ENCODE measurements around the gene MORC2. TPM values are rescaled to one million over a fixed set of nuclear protein-coding genes. Genes with fewer than 3 reads are reported as not detected.

The MORC2 gene
- total RNA-seq, 4 donors from 2014 or later = 13.9 to 18.6 (median 16.0) TPM

DNA sequence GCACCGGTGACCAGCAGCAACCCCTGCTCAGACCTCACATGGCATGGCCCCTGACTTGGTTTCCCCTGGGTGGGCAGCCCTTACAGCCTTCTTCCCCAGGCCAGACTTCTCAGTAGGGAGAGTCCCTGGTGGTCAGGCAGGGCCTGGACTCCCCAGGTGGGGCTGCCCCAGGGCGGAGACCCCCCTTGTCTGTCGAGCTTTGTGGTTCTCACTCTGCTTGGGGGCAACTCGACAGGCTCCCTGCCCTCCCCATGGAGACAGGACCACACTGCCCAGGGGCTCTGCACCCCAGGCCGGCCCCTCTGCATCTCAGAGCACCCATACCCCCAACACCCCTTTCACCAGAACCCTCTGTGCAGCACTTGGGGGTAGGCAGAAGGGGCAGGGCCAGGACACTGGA, 87.7 kb downstream of the MORC2 start:
- TF ChIP-seq, protein P1, sequence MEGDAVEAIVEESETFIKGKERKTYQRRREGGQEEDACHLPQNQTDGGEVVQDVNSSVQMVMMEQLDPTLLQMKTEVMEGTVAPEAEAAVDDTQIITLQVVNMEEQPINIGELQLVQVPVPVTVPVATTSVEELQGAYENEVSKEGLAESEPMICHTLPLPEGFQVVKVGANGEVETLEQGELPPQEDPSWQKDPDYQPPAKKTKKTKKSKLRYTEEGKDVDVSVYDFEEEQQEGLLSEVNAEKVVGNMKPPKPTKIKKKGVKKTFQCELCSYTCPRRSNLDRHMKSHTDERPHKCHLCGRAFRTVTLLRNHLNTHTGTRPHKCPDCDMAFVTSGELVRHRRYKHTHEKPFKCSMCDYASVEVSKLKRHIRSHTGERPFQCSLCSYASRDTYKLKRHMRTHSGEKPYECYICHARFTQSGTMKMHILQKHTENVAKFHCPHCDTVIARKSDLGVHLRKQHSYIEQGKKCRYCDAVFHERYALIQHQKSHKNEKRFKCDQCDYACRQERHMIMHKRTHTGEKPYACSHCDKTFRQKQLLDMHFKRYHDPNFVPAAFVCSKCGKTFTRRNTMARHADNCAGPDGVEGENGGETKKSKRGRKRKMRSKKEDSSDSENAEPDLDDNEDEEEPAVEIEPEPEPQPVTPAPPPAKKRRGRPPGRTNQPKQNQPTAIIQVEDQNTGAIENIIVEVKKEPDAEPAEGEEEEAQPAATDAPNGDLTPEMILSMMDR (IDR thresholded peaks at IDR 0.05) = no peak
- DNase-seq (ENCODE audit: low spot score) (no peak), ATAC-seq (ENCODE audit: low FRiP score) (no peak)

DNA sequence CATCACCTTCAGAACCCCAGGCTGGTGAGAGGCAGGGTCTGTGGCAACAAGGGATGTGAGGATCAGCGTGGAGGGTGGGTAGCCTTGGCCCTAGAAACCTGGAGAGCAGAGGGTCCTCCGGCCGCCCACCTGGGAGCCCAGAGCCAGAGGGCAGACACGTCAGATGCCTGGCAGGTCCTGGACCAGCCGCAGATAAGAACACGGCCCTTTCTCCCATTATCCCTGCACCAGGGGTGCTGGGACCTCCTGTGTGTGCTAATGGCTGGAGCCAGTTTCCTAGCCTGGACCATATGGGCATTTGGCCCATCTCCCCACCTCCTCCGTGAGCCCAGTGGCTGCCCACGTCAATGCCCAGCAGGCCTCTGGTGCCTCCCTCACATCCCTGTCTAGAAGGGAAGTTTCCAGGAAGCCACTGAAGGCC, 88.4 kb downstream of the MORC2 start:
- TF ChIP-seq, protein P1 (IDR thresholded peaks at IDR 0.05) = no peak
- ATAC-seq (ENCODE audit: low FRiP score) (no peak), DNase-seq (ENCODE audit: low spot score) (no peak)

DNA sequence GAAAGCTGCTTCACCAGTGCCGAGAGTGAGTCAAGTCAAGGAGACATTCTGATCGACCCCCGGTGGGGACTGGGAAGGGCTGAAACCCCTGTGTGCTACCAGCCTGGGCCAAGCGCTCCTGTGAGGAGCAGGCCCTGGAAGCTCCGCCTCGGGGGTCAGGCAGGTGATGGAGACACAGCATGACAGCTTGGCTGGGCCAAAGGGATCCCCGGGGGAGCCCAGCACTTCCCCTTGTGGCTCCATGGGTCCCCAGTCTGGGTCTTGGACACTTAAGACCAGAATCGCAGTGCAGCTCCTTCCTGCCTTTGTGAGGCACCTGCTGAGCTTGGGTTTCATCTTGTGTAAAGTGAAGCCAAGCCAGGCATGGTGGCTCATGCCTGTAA, 89.2 kb downstream of the MORC2 start:
- TF ChIP-seq, protein P1 (IDR thresholded peaks at IDR 0.05) = no peak
- no peak for DNase-seq (ENCODE audit: low spot score)
- ATAC-seq (ENCODE audit: low FRiP score) = no peak

DNA sequence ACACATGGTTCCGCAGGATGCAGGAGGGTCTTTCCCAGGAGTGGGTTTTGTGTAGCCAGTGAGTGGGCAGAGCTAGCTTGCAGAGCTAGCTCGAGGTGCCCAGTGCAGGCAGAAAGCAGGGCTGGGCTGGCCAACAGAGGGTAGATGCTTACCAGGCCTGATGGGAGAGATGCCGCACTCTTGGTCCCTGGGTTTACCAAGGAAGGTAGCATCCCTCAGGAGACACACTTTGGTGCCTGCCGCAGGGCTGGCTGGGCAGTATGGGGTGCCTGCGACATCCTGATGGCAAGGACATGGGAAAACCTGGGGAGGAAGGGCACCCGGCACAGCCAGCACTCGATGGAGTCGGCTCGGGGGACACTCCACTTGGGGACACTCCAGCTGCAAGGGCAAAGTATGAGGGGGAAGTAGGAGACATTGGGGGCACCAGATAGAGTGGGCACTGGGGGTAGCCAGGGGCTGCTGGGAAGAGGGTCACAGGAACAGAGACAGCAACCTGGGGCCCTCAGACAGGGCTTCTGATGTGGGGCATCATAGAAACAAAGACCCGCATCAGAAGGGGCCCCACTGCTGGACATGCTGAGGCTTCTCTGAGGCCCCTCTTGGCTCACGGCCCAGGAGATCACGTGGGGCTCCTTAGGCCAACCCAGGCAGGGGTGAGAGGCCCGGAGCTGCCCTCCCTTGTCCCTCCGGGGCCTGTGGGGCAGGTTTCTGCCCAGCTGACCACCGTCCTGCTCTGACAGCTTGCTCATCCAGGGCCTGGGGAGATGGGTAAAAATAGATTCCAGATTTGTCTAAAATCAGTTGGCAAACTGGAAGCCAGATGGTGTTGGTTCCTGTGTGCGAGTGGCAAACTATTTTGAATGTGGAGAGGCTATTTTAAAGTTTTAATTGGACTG, 89.8 kb downstream of the MORC2 start:
- ATAC-seq (ENCODE audit: low FRiP score) = no peak
- no peak for DNase-seq (ENCODE audit: low spot score)
- TF ChIP-seq, protein P1 (IDR thresholded peaks at IDR 0.05) = no peak

DNA sequence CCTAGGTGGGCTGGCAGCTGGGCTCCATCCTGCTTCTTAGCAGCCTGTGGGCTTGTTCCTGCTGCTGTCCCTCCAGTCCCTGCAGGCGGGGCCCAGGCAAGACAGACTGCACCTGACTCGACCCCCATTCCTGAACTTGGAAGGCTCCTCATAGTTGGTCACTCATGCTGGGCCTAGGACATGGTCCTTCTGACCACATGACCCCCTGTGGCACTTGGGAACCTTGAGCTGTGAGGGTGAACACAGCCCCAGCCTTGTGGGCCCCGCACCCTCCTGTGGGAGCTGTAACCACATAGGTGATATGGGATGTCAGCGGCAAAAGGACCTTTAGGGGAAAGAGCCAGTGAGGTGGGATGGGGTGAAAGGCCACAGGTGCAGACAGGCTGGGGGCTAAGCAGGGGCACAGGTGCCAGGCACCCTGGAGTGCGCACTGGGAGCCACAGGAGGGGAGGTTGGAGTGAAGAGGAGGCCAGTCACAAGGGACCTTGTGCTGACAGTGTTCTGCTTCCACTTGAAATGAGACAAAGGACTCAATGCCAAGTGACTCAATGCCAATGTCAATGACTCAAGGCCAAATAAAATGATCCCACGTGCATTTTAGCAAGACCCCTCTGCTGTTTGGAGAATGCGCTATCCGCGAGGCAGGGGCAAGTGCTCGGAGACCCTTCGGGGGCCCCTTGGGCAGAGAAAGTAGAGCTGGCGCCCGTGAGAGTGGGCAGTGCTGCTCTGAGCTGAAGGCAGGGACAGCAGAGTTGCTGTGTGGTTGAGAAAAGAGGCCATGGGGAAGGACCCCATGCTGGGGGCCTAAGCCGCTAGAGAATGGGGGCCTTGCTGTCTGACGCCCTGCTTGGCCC, 90.7 kb downstream of the MORC2 start:
- DNase-seq (ENCODE audit: low spot score) (no peak), ATAC-seq (ENCODE audit: low FRiP score) (no peak)
- TF ChIP-seq, protein P1 (IDR thresholded peaks at IDR 0.05) = no peak

DNA sequence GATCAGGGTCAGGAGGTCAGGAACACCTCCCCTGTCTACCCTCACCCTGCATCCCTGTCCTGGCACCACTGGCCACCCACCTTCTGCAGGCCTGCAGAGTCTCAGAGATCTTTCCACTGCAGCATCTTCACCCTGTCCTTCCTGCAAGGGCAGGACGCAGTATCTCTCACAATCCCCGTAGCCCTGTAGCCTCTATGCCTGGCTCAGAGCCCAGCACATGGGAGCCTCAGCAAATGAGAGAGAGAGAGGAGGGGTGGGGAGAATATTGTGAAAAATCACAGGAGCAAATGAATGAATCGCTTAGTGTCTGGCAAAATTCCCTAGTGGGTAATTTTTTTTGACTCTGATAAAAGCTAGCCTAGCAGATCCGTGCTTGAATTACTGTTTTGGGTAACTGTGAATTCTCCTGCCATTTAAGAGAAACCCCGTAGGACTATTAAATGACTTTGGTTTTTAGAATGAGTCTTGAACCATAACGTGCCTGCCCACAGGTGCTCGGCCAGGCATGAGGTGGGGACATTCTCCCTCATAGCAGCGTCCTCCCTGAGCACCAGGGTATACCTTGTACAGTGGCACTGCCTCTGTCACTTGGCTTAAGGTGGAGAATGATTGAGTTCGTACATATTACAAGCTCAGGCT, 91.5 kb downstream of the MORC2 start:
- no peak for DNase-seq (ENCODE audit: low spot score)
- TF ChIP-seq, protein P1 (IDR thresholded peaks at IDR 0.05) = no peak
- no peak for ATAC-seq (ENCODE audit: low FRiP score)

Measured in omental fat pad (tissue), 4 donors.